HG02970 (cell line): ENCODE measurements around the gene TCP11L1.

Experiments
- ATAC-seq: cut with Tn5 transposase; IDR thresholded peaks from one replicate; pipeline ENCODE4 v1.9.1; 2021; ENCODE audit warnings: mild to moderate bottlenecking, moderate library complexity, moderate number of reproducible peaks; ENCODE audit not compliant: unreplicated experiment, low FRiP score

Gene TCP11L1

GRCh38 chr11:33039274-33040032 is at the start of gene TCP11L1:
TCP11L1 (plus strand) TSS chr11:33039572; CDS start chr11:33043774, 4,202 bp downstream.
- ATAC-seq: peak; percentile 77

- ATAC-seq: no peak
Observed at GRCh38 chr11:32990481-32990880, 48.9 kb upstream of the TCP11L1 start.

DNA sequence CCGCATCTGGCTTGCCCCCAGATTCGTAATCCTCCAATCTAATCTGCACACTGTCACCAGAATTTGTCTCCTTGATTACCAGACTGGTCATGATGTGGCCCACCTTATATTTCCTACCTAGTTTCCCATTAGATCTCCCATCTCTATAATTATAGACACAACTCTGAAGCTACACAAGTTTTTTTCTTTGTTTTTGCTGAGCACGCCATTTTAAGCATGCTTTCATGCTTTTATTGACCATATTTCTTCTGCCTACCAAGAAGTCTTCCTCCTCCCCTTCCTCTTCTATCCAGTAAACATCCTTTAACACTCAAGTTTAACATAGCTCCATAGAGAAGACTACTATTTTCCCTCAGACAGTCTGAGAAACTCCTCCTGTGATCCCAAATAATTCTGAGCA is 47.9 kb upstream of the TCP11L1 start:
- no peak for ATAC-seq

DNA sequence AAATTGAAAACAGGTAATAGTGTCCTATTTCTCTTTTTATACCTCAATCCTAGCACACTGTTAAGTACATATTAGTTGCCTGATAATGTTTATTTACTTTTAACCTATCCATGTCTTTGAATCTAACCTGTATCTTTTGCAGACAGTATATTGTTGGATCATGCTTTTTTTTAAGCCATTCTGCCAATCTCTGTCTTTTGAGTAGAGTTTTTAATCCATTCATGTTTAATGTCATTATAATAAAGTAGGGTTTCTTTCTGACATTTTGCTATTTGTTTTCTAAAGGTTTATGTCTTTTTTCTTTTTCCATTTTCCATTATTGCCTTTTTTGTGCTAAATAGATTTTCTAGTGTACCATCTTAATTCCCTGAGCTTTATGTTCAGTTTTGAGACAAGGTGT is 47.5 kb upstream of the TCP11L1 start:
- no peak for ATAC-seq

DNA sequence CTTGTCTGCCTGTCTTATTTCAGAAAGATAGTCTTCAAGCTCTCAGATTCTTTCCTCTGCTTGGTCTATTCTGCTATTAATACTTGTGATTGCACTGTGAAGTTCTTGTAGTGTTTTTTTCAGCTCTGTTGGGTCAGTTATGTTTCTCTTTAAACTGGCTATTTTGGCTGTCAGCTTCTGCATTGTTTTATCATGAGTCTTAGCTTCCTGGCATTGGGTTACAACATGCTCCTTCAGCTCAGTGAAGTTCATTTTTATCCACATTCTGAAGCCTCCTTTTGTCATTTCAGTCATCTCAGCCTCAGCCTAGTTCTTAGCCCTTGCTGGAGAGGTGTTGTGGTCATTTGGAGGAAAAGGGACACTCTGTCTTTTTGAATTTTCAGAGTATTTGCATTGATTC is 39.2 kb upstream of the TCP11L1 start:
- ATAC-seq: no peak

DNA sequence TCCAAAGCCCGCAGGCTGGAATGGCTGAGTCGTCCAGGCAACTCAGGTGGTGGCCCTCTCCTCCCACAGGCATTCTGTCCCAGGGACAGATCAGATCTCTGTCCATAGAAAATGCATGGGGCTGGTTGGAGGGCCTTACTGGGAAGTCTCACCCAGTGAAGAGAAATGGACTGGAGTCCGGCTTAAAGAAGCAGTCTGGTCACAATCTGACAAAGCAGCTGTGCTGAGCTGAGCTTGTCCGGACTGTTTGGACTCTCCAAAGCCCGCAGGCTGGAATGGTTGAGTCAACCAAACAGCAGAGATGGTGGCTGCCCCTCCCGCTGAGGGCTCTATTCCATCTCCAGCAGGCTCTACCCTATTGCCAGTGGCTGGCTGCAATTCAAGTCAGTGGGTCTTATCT is 38.1 kb upstream of the TCP11L1 start:
- no peak for ATAC-seq

DNA sequence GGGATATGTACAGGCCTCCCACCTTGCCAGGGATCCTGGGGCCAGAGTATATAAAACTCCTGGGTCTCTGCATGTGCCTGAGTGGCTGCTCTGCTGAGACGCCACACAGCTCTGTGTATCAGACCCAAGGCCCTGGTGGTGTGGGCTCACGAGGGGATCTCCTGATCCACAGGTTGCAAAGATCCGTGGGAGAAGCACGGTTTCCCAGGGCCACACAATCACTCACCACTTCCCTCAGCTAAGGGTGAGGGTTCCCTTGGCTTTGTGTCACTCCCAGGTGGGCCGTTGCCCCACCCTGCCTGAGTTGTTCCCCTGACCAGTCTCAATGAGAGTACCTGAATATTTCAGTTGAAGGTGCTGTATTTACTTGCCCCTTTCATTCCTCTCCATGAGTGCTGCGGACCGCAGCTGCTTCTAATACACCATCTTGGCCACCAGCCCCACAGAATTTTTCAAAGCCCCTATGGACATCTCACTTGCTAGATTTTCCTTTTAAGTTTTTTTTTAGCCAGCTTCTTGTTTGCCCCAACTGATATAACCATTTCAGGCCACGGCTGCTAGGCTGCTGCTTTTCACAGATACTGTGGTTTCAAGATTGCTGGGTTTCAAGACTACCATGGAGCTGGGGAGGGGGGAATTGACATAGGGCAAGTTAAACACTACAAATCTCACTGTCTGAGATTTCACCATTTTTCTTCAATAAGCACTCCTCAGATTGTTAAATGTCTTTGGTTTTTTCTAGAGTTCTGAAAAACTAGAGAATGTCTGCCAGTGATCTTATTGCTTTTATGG is 37.4 kb upstream of the TCP11L1 start:
- no peak for ATAC-seq

- no peak for ATAC-seq
Observed at GRCh38 chr11:33005175-33005574, 34.2 kb upstream of the TCP11L1 start.

DNA sequence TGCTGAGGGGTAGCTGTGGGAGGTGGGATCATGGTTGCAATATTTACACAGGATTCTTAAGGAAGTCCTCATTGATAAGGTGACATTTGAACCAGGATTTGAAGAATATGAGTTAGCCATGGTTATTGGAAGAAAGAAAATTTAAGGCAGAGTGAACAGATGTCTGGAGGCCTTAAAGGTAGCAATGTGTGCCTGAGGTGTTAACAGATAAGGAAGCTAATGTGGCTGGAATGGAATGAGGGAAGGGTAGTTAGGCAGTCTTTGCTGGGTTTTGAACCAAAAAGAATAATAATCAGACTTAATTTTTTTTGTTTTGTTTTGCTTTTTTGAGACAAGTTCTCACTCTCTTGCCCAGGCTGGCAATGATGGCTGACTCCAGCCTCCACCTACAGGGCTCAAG is 33.4 kb upstream of the TCP11L1 start:
- ATAC-seq: no peak

DNA sequence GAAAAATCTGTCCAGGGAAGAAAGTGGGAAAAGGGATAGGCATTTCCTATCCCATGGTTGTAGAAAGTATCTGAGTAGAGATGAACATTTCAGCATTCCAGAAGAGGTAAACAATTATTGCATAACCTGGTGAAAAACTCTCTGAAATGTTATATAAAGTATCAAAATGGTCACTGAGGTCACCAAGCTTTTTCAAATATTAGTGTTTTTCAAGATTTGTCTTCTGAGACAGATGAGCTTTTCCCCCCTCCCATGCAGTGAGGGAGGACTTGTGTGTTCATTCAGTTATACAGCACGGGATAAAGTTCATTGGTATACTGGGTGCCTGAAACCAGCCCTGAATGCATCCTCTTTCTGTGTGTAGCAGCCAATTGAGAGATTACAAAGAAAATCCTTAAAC is 25.6 kb upstream of the TCP11L1 start:
- ATAC-seq: no peak

DNA sequence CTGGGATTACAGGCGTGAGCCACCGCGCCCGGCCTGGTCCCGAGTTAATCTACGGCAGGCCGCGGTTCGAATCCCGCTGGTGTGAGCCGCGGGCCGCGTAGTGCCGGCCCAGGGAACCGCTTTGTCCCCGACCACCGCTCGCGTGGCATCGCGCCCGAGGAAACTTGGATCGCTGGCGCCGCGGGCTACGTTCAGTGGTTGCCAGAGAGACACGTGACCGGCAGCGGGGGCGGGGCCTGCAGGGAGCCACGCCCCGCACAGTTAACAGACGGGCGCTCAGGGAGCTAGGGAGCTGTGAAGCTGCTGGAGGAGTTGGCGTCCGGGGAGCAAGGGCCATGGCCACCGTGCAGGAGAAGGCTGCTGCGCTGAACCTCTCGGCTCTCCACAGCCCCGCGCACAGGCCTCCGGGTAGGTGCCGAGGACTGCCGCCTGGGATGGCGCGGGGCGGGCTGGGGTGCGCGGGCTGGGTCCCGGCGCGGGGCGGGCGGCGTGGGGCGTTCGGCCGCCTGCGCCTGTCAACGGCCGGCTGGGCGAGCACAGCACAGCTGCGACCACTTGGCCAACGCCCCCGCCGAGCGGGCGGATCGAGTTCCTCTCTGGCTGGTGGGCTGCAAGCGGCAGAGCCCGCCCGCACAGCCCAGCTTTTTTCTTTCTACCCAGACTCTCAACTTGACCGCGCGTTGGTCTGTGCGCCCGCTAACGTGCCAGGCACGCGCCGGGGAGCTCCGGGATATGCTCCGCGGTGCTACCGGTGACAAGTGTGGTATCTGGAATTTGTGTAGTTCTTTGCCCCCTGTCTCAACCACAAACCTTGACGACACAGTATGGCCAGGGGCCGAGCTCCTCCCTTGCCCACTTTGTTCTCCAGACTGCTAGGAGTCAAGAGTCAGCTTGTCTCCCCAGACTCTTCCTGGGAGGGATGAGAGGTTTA is 23.5 kb upstream of the TCP11L1 start, which contains the start of gene DEPDC7:
DEPDC7 (plus strand) TSS at position 258 of the 931 bp plus-strand sequence; CDS start at position 336, 78 bp downstream.
- ATAC-seq: peak; percentile 79

DNA sequence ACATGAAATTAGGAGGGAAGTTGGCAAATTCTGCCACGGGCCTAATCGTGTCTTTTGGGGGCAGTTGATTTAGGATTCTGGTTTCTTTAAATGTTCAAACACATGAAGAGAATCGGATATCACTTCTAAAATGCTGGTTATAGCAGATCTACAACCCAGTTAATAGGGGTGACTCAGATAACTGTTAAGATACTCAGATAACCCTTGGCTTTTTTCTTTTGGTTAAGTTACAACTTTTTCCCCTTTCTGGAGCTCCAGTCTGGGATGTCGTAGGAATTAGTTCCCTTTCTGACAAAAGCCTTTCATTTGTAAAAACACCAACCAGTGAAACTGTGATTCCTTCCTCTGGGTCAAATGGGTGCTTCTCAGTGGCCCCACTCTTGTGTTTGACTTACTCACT is 22.7 kb upstream of the TCP11L1 start:
- no peak for ATAC-seq

GRCh38 chr11:33017478-33017877 is 21.9 kb upstream of the TCP11L1 start:
- ATAC-seq: no peak

DNA sequence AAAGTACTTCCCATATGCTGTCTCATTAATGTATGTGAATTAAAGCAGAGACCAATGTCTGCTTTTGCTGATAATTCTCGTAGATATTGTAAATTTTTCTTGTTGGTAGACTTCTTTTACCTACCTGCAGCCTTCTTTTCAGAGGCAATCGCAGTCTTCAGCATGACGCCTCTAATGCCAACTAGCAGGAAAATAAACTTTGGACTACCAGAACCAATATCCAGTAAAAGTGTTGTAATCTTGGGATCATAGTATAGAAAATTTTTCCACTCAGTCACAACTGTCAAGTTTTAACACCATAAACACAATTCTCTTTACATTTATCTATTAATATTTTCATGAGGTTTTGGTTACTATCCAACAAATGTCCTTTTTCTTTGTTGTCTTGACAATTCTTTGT is 21.4 kb upstream of the TCP11L1 start:
- no peak for ATAC-seq

DNA sequence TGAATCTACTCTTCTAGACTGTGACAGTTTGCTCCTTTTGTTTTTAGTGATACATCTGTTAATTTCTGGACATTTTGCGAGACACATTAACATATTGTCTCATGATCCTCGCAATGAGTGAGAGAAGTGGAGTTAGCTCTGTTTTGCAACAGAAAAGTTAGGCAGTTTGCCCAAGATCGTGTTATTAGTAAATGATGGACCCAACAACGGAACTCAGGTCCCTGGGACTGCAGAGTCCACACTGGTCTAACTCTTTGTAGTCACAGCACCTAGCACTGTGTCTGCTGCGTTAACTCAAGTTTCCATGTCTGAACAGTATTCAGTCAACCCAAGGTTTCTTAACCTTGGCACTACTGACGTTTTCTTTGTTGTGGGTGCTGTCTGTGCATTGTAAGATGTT is 20.5 kb upstream of the TCP11L1 start:
- no peak for ATAC-seq

DNA sequence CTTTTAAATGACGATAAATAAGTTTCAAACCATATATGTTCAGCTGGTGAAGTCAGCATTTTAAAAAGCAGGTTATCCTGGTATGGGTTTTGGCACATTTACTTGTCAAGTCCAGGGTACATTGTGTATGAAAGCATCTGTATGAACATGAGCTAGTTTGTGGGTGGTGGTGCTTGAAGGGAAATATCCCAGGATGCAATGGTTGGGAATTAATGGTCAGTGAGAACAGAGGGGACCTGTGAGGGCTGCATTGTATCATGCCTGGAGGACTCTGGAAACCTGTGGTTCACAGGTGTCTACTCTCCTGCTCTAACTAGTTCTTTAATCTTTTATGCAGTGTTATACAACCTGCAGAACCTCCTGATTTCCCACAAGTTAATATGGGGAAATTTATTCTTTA is 17.9 kb upstream of the TCP11L1 start:
- no peak for ATAC-seq

DNA sequence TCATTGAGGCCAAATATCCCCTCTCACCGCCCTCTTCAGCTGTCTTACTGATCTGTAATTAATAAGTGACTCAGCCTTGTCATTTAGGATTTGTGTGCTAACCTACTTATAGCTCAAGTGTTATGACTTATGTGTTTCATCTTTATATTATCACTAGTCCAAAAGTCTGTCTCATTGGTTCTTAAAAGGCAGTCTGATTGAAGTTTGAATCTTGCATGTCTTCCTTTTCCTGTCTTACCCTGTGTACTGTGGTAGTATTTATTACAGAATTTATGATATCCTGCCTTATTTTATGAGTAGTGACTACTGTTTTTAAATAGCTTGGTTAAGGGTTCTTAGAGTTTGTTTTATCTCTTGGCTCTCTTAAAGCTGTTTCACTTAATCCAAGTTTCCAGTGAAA is 17.4 kb upstream of the TCP11L1 start:
- no peak for ATAC-seq

- ATAC-seq: no peak
Observed at GRCh38 chr11:33025339-33025722, 14.0 kb upstream of the TCP11L1 start.

GRCh38 chr11:33027233-33027632 is 12.1 kb upstream of the TCP11L1 start:
- ATAC-seq: no peak

DNA sequence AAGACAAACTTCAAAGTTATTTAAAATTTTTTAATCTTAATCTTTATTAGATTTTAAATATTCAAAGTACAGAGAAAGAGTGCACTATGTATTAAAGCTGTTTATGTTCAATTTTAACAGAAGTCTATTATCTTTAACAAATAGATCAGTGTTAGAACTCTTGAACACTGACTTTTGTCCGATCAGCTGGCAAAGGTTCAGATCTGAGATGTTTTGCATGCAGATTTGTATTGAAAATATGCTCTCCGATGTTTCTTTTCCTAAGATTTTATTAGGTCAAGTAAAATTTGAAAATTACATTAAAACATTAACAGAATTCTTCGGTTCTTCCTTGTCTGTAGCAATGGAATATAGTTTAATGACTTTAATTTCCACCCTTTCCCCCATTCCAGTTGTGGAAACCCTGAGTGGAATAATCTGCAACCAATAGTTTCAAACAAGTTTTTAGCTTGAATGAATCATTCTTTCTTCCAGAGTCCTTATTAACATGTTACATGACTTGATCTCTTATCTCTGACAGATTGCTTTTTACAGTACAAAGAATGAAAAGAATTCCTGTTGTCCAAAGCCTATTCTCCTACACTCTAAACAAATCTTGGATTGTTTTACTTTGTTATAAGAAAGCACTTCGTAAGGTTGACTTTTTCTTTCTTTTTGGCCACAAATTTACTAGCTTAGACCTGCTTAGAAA is 11.4 kb upstream of the TCP11L1 start:
- no peak for ATAC-seq
